Measurements from ENCODE around the gene VNN1.

The VNN1 gene

GRCh38 chr6:132703936-132704335 is 9.9 kb downstream of the VNN1 start:
- H3K4me3 ChIP-seq (ENCODE audit: low read depth, low read length): no peak overlapping the region
- no peak for DNase-seq (ENCODE audit: low read depth)
- TF ChIP-seq MYC (IDR thresholded peaks at IDR 0.05; ENCODE audit: low read depth, low read length) (no peak), MAX (IDR thresholded peaks at IDR 0.05; ENCODE audit: low read depth, low read length) (no peak), CTCF (IDR thresholded peaks at IDR 0.05; ENCODE audit: low read depth, low read length) (no peak), POLR2A (IDR thresholded peaks at IDR 0.05; ENCODE audit: extremely low read depth, insufficient read length) (no peak)

GRCh38 chr6:132698608-132699007 is 15.2 kb downstream of the VNN1 start:
- H3K4me3 ChIP-seq (ENCODE audit: low read depth, low read length): no peak overlapping the region
- no peak for TF ChIP-seq MAX (IDR thresholded peaks at IDR 0.05; ENCODE audit: low read depth, low read length)
- TF ChIP-seq MYC (IDR thresholded peaks at IDR 0.05; ENCODE audit: low read depth, low read length): no peak
- no peak for TF ChIP-seq CTCF (IDR thresholded peaks at IDR 0.05; ENCODE audit: low read depth, low read length)
- no peak for TF ChIP-seq POLR2A (IDR thresholded peaks at IDR 0.05; ENCODE audit: extremely low read depth, insufficient read length)
- DNase-seq (ENCODE audit: low read depth): no peak

- H3K4me3 ChIP-seq (ENCODE audit: low read depth, low read length): no peak overlapping the region
- TF ChIP-seq POLR2A (IDR thresholded peaks at IDR 0.05; ENCODE audit: extremely low read depth, insufficient read length) (no peak), CTCF (IDR thresholded peaks at IDR 0.05; ENCODE audit: low read depth, low read length) (no peak), MAX (IDR thresholded peaks at IDR 0.05; ENCODE audit: low read depth, low read length) (no peak), MYC (IDR thresholded peaks at IDR 0.05; ENCODE audit: low read depth, low read length) (no peak)
- DNase-seq (ENCODE audit: low read depth): no peak
Measured at GRCh38 chr6:132695773-132696172, 18.1 kb downstream of the VNN1 start.

GRCh38 chr6:132693478-132693877 is 20.4 kb downstream of the VNN1 start:
- H3K4me3 ChIP-seq (ENCODE audit: low read depth, low read length): no peak overlapping the region
- no peak for TF ChIP-seq POLR2A (IDR thresholded peaks at IDR 0.05; ENCODE audit: extremely low read depth, insufficient read length)
- TF ChIP-seq CTCF (IDR thresholded peaks at IDR 0.05; ENCODE audit: low read depth, low read length): no peak
- no peak for TF ChIP-seq MAX (IDR thresholded peaks at IDR 0.05; ENCODE audit: low read depth, low read length)
- TF ChIP-seq MYC (IDR thresholded peaks at IDR 0.05; ENCODE audit: low read depth, low read length): no peak
- DNase-seq (ENCODE audit: low read depth): no peak

GRCh38 chr6:132690678-132691077 is 23.2 kb downstream of the VNN1 start:
- H3K4me3 ChIP-seq (ENCODE audit: low read depth, low read length): no peak overlapping the region
- no peak for TF ChIP-seq POLR2A (IDR thresholded peaks at IDR 0.05; ENCODE audit: extremely low read depth, insufficient read length)
- no peak for TF ChIP-seq MYC (IDR thresholded peaks at IDR 0.05; ENCODE audit: low read depth, low read length)
- TF ChIP-seq CTCF (IDR thresholded peaks at IDR 0.05; ENCODE audit: low read depth, low read length): no peak
- no peak for TF ChIP-seq MAX (IDR thresholded peaks at IDR 0.05; ENCODE audit: low read depth, low read length)
- DNase-seq (ENCODE audit: low read depth): no peak

GRCh38 chr6:132687306-132687705 is 26.5 kb downstream of the VNN1 start:
- TF ChIP-seq MAX (IDR thresholded peaks at IDR 0.05; ENCODE audit: low read depth, low read length) (no peak), POLR2A (IDR thresholded peaks at IDR 0.05; ENCODE audit: extremely low read depth, insufficient read length) (no peak), CTCF (IDR thresholded peaks at IDR 0.05; ENCODE audit: low read depth, low read length) (no peak), MYC (IDR thresholded peaks at IDR 0.05; ENCODE audit: low read depth, low read length) (no peak)
- H3K4me3 ChIP-seq (ENCODE audit: low read depth, low read length): no peak overlapping the region

More at GRCh38 chr6:132687306-132687705, 26.5 kb downstream of the VNN1 start:
- DNase-seq (ENCODE audit: low read depth): no peak

Measured in NB4 (cell line).